Panc1 (cell line): ENCODE data around the gene ELMOD1. TPM values are rescaled to one million over a fixed set of nuclear protein-coding genes. Genes with fewer than 3 reads are reported as not detected.

Experiments
- ATAC-seq: fragments of 200-7000 bp; cut with Tn5 transposase; 2 replicates; pipeline ENCODE4 v1.9.1; 2020; ENCODE audit warnings: mild to moderate bottlenecking, moderate library complexity
- BruUV-seq: library from RNA; stranded (reverse); fragments of 400-500 nt; replicated peaks from 2 replicates; lab custom pipeline; 2021; lab: Mats Ljungman, UMichigan
- CTCF ChIA-PET: fragments of 300-600 bp; sonication (Branson Sonifier 250); formaldehyde crosslinking; loops from one replicate; lab custom pipeline; 2022; ENCODE audit warnings: antibody characterized with exemption; lab: Charles Lee
- POLR2A ChIA-PET: fragments of 300-600 bp; sonication (Branson Sonifier 250); formaldehyde crosslinking; loops from one replicate; lab custom pipeline; 2022; ENCODE audit warnings: antibody characterized with exemption; lab: Charles Lee
- DNase-seq: peaks from one replicate; pipeline ENCODE4 v3.0.0-alpha.2; 2010; ENCODE audit warnings: low read depth, low spot score
- H3K27ac ChIP-seq: 2 replicates; pipeline ENCODE4 v1.5.1; 2011; ENCODE audit warnings: mild to moderate bottlenecking, low read length, inconsistent platforms
- H3K27me3 ChIP-seq: fragments of 200-500 bp; sonication (Bioruptor generic); 2 replicates; pipeline ENCODE4 v1.6.0; 2014; ENCODE audit warnings: low read length, inconsistent platforms; ENCODE audit not compliant: control insufficient read depth, insufficient read depth
- H3K36me3 ChIP-seq: fragments of 200-500 bp; sonication (Bioruptor generic); 2 replicates; pipeline ENCODE4 v1.5.1; 2014; ENCODE audit warnings: inconsistent platforms, mild to moderate bottlenecking, low read length, moderate library complexity; ENCODE audit not compliant: control insufficient read depth, insufficient read depth
- H3K4me1 ChIP-seq: 2 replicates; pipeline ENCODE4 v1.5.1; 2011; ENCODE audit warnings: inconsistent platforms, mild to moderate bottlenecking, low read length, moderate library complexity; ENCODE audit not compliant: control insufficient read depth, insufficient read depth
- H3K4me3 ChIP-seq, 2 experiments: 2 replicates each; pipeline ENCODE4 v1.5.1; 2011 to 2012; ENCODE audit warnings: low read depth in 2 of 2, low read length in 2 of 2, mild to moderate bottlenecking in 2 of 2, inconsistent platforms in 1 of 2, moderate library complexity in 1 of 2
- H3K9me3 ChIP-seq: fragments of 200-500 bp; sonication (Bioruptor generic); 2 replicates; pipeline ENCODE4 v1.5.1; 2014; ENCODE audit warnings: low read depth, mild to moderate bottlenecking, inconsistent platforms, low read length, moderate library complexity; ENCODE audit not compliant: control insufficient read depth, insufficient read depth
- CTCF ChIP-seq: fragments of 450-650 bp; IDR thresholded peaks from 2 replicates; pipeline ENCODE4 v1.5.1; 2017; ENCODE audit warnings: mild to moderate bottlenecking
- POLR2AphosphoS5 ChIP-seq: IDR thresholded peaks from 2 replicates; pipeline ENCODE4 v1.6.1; 2012; ENCODE audit warnings: mild to moderate bottlenecking, low read depth, low read length, moderate library complexity
- SIN3A ChIP-seq: IDR thresholded peaks from 2 replicates; pipeline ENCODE4 v1.6.1; 2012; ENCODE audit warnings: low read depth, mild to moderate bottlenecking, low read length, moderate library complexity, borderline replicate concordance; ENCODE audit not compliant: insufficient read depth
- TCF7L2 ChIP-seq: IDR thresholded peaks from 2 replicates; pipeline ENCODE4 v1.6.1; 2011; ENCODE audit warnings: mild to moderate bottlenecking, low read depth, low read length, inconsistent platforms
- in situ Hi-C: cut with HindIII; loops from 2 replicates; pipeline ENCODE4 v1.10.0; 2016; ENCODE audit warnings: low sequenced_read_pairs, low pct_unique_long_range_greater_than_20kb
- intact Hi-C: fragments of 100-400 bp; cut with micrococcal nuclease; formaldehyde crosslinking; loops from one replicate; pipeline ENCODE4 v1.10.0; 2022; ENCODE audit not compliant: unreplicated experiment
- total RNA-seq: library from RNA; stranded (reverse); gene quantifications from one replicate; pipeline ENCODE4 v1.2.1, GENCODE V29; 2021; ENCODE audit not compliant: unreplicated experiment
- TF ChIP-seq, protein P1 (sequence below), 2 experiments: IDR thresholded peaks; 2 replicates each; pipeline ENCODE4 v1.6.1; 2011 to 2012; ENCODE audit warnings: low read depth in 2 of 2, control low read depth in 1 of 2, low read length in 1 of 2, mild to moderate bottlenecking in 1 of 2, moderate library complexity in 1 of 2; ENCODE audit not compliant: insufficient read depth in 1 of 2

The ELMOD1 gene
- total RNA-seq, 1 experiment from 2014 or later = 2.1 TPM

DNA sequence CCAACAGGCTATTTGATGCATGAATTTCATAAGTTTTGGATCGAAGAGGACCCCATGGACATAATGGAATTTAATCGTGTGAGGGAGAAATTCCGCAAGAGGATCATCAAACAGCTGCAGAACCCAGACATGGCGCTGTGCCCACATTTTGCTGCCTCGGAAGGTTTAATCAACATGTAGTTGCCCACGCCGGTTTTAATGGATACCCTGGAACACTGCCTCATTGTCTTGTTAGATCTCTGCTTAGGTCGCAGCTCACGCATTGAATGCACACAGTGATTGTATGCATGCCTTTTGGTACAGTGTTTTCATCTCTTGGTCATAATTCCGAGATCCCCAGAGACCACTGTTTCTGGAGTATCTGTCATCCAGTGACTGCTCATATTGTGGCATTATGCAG is 74.1 kb downstream of the ELMOD1 start:
- POLR2A ChIA-PET = no interaction called here
- H3K27me3 ChIP-seq = no peaks in the 10 kb centered on the region
- no peaks in the 10 kb centered on the region for H3K9me3 ChIP-seq
- BruUV-seq = no TSS peak
- H3K4me1 ChIP-seq = no peaks in the 10 kb centered on the region
- intact Hi-C loops = no loop called here
- CTCF ChIA-PET = no interaction called here
- DNase-seq (no peak), ATAC-seq (no peak)
- TF ChIP-seq CTCF (no peak), SIN3A (no peak), POLR2AphosphoS5 (no peak), TCF7L2 (no peak)
- TF ChIP-seq, protein P1, sequence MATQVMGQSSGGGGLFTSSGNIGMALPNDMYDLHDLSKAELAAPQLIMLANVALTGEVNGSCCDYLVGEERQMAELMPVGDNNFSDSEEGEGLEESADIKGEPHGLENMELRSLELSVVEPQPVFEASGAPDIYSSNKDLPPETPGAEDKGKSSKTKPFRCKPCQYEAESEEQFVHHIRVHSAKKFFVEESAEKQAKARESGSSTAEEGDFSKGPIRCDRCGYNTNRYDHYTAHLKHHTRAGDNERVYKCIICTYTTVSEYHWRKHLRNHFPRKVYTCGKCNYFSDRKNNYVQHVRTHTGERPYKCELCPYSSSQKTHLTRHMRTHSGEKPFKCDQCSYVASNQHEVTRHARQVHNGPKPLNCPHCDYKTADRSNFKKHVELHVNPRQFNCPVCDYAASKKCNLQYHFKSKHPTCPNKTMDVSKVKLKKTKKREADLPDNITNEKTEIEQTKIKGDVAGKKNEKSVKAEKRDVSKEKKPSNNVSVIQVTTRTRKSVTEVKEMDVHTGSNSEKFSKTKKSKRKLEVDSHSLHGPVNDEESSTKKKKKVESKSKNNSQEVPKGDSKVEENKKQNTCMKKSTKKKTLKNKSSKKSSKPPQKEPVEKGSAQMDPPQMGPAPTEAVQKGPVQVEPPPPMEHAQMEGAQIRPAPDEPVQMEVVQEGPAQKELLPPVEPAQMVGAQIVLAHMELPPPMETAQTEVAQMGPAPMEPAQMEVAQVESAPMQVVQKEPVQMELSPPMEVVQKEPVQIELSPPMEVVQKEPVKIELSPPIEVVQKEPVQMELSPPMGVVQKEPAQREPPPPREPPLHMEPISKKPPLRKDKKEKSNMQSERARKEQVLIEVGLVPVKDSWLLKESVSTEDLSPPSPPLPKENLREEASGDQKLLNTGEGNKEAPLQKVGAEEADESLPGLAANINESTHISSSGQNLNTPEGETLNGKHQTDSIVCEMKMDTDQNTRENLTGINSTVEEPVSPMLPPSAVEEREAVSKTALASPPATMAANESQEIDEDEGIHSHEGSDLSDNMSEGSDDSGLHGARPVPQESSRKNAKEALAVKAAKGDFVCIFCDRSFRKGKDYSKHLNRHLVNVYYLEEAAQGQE (IDR thresholded peaks at IDR 0.05; ENCODE audit: insufficient read depth in 1 of 2, low read depth in 2 of 2, low read length in 1 of 2) = no peak
- no peak overlapping the region for H3K4me3 ChIP-seq
- in situ Hi-C loops = no loop called here
- H3K27ac ChIP-seq = no peak overlapping the region
- no peaks in the 10 kb centered on the region for H3K36me3 ChIP-seq

DNA sequence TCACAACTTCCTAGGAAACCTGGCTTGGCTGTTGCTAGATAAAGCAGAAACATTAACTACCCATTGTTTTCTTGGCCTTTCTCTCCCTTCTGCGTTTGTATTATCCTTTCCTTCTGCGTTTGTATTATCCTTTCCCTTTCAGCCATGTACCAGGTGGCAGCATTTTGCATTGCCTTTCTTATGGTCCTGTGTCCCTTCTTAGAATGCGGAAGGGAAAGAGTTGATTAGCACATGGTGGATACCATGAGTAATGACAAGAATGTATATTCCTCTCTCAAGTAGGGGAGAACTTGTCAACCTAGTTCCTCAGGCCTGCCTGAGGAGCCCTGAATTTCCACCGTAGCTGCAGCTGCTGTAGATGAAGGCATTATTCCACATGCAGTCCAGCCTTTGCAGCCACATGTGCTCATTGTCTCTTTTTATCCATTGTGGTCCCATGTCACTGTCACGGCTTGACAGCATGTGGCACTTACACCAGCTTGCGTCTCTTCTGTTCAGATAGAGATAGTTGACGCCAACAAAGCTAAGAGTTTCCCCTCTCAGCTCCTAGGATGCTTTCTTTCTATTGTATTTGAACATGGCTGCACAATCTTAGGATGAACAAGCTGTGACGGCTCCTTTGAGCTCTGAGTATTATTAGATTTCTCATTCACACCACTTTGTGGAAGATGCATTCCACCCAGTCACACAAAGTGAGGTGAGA is 76.1 kb downstream of the ELMOD1 start:
- CTCF ChIA-PET = no interaction called here
- BruUV-seq = no TSS peak
- no peak overlapping the region for H3K4me3 ChIP-seq
- POLR2A ChIA-PET = interaction anchor here (0.6 kb wide), 1 partner anchor 25 kb away, joined by 8 read pairs; no protein-coding TSS in a partner anchor
- H3K36me3 ChIP-seq = no peaks in the 10 kb centered on the region
- no peak overlapping the region for H3K27ac ChIP-seq
- in situ Hi-C loops = no loop called here
- ATAC-seq (no peak), DNase-seq (no peak)
- TF ChIP-seq TCF7L2 (no peak), SIN3A (no peak), POLR2AphosphoS5 (no peak), CTCF (no peak)
- TF ChIP-seq, protein P1 (IDR thresholded peaks at IDR 0.05; ENCODE audit: insufficient read depth in 1 of 2, low read depth in 2 of 2, low read length in 1 of 2) = no peak
- intact Hi-C loops = no loop called here
- no peaks in the 10 kb centered on the region for H3K27me3 ChIP-seq
- H3K9me3 ChIP-seq = no peaks in the 10 kb centered on the region
- no peaks in the 10 kb centered on the region for H3K4me1 ChIP-seq
